ENCODE measurements around the gene MMP23B.
"Not testable (repeated sequence)": the region's sequence is repeated elsewhere in the genome, so short reads cannot be mapped to it uniquely, and the experiment has no call there.

The MMP23B gene

DNA sequence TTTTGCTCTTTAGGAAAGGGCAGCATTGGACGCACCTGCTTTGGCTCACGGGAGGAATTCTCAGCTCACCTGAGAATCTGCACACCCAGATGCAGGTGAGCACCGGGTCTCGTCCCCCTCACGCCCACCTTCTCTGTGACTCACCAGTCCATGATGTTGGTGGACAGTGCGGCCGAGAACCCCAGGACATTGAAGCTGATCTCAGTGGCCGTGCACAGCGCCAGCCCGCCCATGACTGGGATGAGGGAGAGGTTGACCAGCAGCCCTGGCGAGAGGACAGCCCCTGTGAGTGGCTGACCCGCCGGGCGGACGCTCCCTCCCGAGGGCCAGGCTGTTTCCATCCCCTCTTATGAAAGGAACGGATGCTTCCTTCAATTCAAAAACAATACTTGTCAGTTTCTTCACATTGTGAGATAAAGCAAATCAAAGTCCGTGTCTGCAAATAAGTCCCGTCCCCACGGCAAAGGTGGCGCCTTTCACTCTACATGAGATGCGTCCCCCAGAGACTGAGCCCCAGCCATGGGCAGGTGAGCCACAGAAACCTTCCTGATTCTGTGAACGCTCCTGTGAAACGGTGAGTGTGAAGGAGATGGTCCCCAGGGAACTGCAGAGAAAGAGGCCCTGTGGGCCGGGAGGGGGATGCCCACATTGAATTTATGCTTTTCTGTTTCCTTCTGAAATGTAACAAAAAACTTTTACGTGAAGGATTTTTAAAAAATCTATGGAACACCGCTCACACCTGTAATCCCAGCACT is 39.6 kb downstream of the MMP23B start:
- TF ChIP-seq CTCF (IDR thresholded peaks at IDR 0.05; ENCODE audit: low read depth, low read length, missing control alignments) = no peak
- no peak overlapping the region for H3K4me3 ChIP-seq (ENCODE audit: low read depth, low read length)
- DNase-seq (ENCODE audit: low read depth) = no peak
- in situ Hi-C loops (cut with HindIII; ENCODE audit: low sequenced_read_pairs) = no loop called here

- no peak overlapping the region for H3K4me3 ChIP-seq (ENCODE audit: low read depth, low read length)
- in situ Hi-C loops (cut with HindIII; ENCODE audit: low sequenced_read_pairs) = no loop called here
- TF ChIP-seq CTCF (IDR thresholded peaks at IDR 0.05; ENCODE audit: low read depth, low read length, missing control alignments) = no peak
- DNase-seq (ENCODE audit: low read depth) = no peak
Observed at GRCh38 chr1:1672181-1672965, 40.4 kb downstream of the MMP23B start.

DNA sequence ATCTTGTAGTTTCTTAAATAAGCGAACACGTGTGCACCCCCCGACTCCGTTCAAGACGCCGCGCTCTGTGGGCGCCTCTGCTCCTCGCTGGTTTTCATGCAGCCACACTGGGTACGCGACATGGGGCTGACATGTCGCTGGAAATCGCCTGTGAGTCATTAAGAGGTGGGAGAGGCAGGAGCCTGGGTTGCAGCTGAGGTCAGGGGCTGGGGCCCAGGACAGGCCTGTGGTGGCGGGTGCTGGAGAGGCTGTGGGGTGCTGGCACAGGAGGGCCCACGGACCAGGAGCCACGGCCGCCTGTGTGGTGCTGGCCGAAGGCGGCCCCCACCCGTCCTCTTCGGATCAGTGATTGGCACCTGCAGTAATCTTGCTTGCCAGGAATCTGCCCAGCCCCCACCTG is 42.8 kb downstream of the MMP23B start:
- H3K4me3 ChIP-seq (ENCODE audit: low read depth, low read length); DNase-seq (ENCODE audit: low read depth); in situ Hi-C loops (cut with HindIII; ENCODE audit: low sequenced_read_pairs): not testable (repeated sequence)

DNA sequence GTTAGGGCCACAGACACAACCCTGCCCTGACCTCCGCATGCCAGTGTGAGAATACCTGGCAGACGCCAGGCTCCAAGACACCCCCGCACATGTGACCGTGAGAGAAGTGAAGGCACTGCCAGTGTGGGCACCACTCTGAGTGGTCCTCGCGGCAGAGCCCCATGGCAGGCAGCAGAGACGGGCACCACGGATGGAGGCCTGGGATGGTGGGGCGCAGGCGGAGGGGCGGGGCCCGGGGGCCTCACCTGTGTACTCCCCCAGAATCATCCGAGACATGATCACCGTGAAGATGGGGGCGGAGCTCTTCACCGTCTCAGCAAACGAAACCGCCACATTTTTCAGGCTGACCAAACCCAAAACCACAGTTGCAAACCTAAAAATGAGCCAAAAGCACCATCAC is 43.2 kb downstream of the MMP23B start:
- H3K4me3 ChIP-seq (ENCODE audit: low read depth, low read length); in situ Hi-C loops (cut with HindIII; ENCODE audit: low sequenced_read_pairs); DNase-seq (ENCODE audit: low read depth): not testable (repeated sequence)

DNA sequence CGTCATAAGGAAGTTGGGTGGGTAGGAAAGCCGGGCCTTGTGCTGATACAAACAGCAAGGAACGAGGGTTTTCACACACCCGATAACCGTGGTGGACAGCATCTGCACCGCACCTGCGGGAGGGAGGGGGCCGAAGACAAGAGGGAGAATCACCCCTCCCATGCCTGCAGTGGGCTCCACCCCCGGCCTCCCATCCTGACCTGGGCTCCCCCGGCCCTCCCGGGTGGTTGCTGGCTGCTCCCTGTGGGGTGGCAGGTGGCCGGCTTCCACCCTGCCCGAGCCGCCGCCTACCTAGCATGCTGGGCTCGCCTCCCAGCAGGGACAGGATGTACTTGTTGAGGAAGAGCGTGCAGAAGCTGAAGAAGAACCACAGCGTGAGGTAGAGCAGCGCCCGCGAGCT is 44.1 kb downstream of the MMP23B start:
- not testable (repeated sequence) for H3K4me3 ChIP-seq (ENCODE audit: low read depth, low read length)

GRCh38 chr1:1677718-1678580 is 46.0 kb downstream of the MMP23B start:
- in situ Hi-C loops (cut with HindIII; ENCODE audit: low sequenced_read_pairs) = no loop called here
- no peak for TF ChIP-seq CTCF (IDR thresholded peaks at IDR 0.05; ENCODE audit: low read depth, low read length, missing control alignments)
- DNase-seq (ENCODE audit: low read depth) = no peak
- H3K4me3 ChIP-seq (ENCODE audit: low read depth, low read length) = no peak overlapping the region

More for the DNA sequence above, 44.1 kb downstream of the MMP23B start:
- DNase-seq (ENCODE audit: low read depth); in situ Hi-C loops (cut with HindIII; ENCODE audit: low sequenced_read_pairs): not testable (repeated sequence)

DNA sequence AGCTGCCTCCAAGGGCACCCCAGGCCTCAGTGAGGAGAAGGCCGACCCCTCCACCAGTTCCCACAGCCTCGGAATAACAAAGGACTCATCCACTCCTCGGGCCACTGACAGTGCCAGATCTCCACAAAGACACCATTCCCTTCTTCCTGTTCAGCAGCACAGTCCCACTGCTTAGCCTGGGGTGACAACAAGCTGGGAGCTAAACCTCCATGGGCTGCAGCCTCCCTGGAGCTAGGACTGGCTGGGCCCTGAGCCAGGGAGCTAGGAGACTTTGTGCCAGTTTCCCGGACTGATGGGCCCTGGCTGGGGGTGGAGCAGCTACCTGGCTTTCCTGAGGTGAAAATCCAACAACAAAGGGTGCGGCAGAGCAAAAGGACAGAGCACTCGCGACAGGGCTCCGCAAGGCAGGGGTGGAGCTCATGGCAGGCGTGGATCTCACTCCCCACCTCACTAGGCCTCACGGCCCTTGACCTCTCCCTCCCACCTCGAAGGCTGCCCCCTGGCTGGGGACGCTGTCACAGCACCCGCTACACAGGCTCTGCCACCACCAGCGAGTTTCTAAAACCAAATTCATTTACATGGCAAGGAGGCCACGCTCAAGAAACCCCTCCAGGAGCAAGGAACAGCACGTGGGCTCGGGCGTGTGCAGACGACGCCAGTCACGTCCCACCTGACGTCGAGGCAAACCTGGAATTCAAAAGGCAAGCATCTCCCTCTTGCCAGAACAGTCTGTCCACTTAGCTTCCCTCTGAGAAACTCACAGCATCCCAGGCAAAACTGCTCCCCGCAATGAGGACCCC is 46.8 kb downstream of the MMP23B start:
- TF ChIP-seq CTCF (IDR thresholded peaks at IDR 0.05; ENCODE audit: low read depth, low read length, missing control alignments) = peak; percentile 29
- DNase-seq (ENCODE audit: low read depth) = no peak
- in situ Hi-C loops (cut with HindIII; ENCODE audit: low sequenced_read_pairs) = no loop called here
- H3K4me3 ChIP-seq (ENCODE audit: low read depth, low read length) = no peak overlapping the region

Measured in astrocyte of the cerebellum (primary cell).